ENCODE measurements around the gene ESYT3. TPM values are rescaled to one million over a fixed set of nuclear protein-coding genes. Genes with fewer than 3 reads are reported as not detected.
A peak's percentile ranks its signal among the peaks of the same experiment; 100 is the strongest.

Gene ESYT3
- total RNA-seq, 1 experiment from 2014 or later: 6.3 TPM

DNA sequence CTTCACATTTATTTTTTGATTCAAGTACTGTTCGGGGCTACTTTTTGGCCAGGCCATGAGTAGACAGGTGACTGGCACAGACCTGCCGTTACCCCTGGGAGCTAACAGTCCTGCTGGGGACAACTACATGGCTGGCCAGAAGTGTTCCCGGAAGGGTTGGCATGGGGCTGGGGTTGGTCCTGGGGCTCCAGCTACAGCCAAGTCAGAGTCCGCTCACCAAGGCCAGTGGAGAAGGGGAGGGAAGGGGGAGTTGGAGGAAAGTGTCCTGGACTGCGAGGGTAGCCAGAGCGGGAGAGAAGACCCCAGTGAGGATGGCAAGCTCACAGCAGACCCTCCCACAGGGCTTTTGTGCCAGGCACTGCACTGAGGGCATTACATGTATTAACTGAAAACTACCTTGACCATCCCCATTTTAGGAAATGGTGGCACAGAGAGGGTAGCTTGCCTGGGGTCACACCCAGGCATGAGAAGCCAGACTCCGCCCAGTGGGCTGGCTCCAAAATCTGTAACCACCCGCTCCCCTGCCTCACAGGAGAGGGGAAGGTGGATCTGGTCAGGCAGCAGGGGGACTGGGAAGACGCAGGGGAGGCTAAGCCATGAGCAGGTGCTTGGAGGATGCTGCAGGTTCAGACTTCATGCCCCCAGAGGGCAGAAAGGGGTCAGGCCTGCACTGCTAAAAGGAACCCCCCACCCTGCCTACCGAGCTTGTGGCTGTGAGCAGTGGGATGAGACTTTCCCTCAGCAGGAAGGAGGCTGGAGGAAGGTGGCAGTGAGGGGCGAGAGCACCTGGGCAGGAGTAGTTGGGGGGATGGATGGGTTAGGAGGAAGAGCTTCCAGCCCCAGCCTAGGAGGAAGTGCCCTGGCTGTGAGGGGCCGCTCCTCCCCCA, 38.3 kb upstream of the ESYT3 start:
- Histone ChIP-seq H4K20me1 (ENCODE audit: control insufficient read depth, insufficient read depth, insufficient read length) (no peaks in the 10 kb centered on the region), H4K5ac (ENCODE audit: insufficient read length, low read depth, low read length) (no peak overlapping the region), H2BK120ac (ENCODE audit: low read depth, low read length, poor library complexity, severe bottlenecking) (no peak overlapping the region), H3K14ac (ENCODE audit: insufficient read depth, low read length) (peak overlapping the region; percentile 17; the same call in 1 of the 2 replicates), H3K4me1 (ENCODE audit: insufficient read depth, low read length) (no peaks in the 10 kb centered on the region; the same call in 1 of the 2 replicates), H3T11ph (ENCODE audit: low read length) (no peak overlapping the region), H3K9me3 (ENCODE audit: control insufficient read depth, low read depth, low read length) (no peaks in the 10 kb centered on the region), H4K91ac (ENCODE audit: insufficient read length, low read depth, low read length) (no peak overlapping the region), H3K4me2 (ENCODE audit: insufficient read depth, insufficient read length, low read length) (no peak overlapping the region), H3K27me3 (ENCODE audit: insufficient read depth, low read length) (no peaks in the 10 kb centered on the region), H3K79me1 (ENCODE audit: insufficient read depth, low read depth, low read length, poor library complexity, severe bottlenecking) (no peaks in the 10 kb centered on the region), H3K9ac (ENCODE audit: extremely low read depth, insufficient read length, low read length) (no peak overlapping the region), H3K23ac (ENCODE audit: insufficient read length, low read depth, low read length) (no peak overlapping the region), H2BK20ac (ENCODE audit: low read depth, low read length, poor library complexity, severe bottlenecking) (no peak overlapping the region), H4K8ac (replicated peaks; ENCODE audit: insufficient read length, low read depth, low read length) (no peak overlapping the region), H3K23me2 (ENCODE audit: insufficient read length, low read depth, low read length, poor library complexity, severe bottlenecking) (peaks cover 3% of the 10 kb centered on the region), H2AFZ (ENCODE audit: low read length) (no peak overlapping the region), H2BK5ac (ENCODE audit: insufficient read length, low read length) (no peak overlapping the region), H3K79me2 (ENCODE audit: insufficient read depth, low read length) (no peaks in the 10 kb centered on the region), H2BK12ac (ENCODE audit: insufficient read length, low read depth, low read length) (no peak overlapping the region), H3K27ac (ENCODE audit: insufficient read length, low read depth, low read length) (no peak overlapping the region), H3K56ac (ENCODE audit: insufficient read length, low read depth, low read length) (no peak overlapping the region), H3K4ac (ENCODE audit: low read depth, low read length) (no peak overlapping the region), H2BK15ac (ENCODE audit: low read depth, low read length) (no peak overlapping the region), H2AK5ac (ENCODE audit: insufficient read length, low read length) (no peak overlapping the region), H3K18ac (ENCODE audit: insufficient read length, low read depth, low read length) (no peak overlapping the region)
- Mint-ChIP-seq H3K27ac (peak overlapping the region in 2 of 3 experiments; percentile 40 to 51; a peak in 3 of 7 replicates), H3K4me1 (peaks cover 12 to 16% of the 10 kb centered on the region in 2 experiments), H3K9me3 (no peaks in the 10 kb centered on the region), H3K4me3 (no peak overlapping the region), H3K36me3 (ENCODE audit: insufficient read depth in 1 of 3, low read depth in 3 of 3) (peaks cover 0 to 11% (median 3%) of the 10 kb centered on the region in 3 experiments; a peak in 3 of 7 replicates), H3K27me3 (ENCODE audit: low read depth) (peaks cover 1% of the 10 kb centered on the region; the same call in 1 of the 2 replicates)
- TF ChIP-seq, protein P1, sequence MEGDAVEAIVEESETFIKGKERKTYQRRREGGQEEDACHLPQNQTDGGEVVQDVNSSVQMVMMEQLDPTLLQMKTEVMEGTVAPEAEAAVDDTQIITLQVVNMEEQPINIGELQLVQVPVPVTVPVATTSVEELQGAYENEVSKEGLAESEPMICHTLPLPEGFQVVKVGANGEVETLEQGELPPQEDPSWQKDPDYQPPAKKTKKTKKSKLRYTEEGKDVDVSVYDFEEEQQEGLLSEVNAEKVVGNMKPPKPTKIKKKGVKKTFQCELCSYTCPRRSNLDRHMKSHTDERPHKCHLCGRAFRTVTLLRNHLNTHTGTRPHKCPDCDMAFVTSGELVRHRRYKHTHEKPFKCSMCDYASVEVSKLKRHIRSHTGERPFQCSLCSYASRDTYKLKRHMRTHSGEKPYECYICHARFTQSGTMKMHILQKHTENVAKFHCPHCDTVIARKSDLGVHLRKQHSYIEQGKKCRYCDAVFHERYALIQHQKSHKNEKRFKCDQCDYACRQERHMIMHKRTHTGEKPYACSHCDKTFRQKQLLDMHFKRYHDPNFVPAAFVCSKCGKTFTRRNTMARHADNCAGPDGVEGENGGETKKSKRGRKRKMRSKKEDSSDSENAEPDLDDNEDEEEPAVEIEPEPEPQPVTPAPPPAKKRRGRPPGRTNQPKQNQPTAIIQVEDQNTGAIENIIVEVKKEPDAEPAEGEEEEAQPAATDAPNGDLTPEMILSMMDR (conservative IDR thresholded peaks at IDR 0.05): no peak
- DNase-seq: peak; percentile 29
- no CpG with 5 or more reads among the region's 12 CpGs for WGBS (ENCODE audit: extremely low coverage, insufficient read length, low lambda C conversion rate)
